ENCODE measurements around the gene SHOX.

SHOX gene

GRCh38 chrX:643241-643595 is 12.6 kb downstream of the SHOX start:
- no peaks in the 10 kb centered on the region for H3K9me3 ChIP-seq
- no peaks in the 10 kb centered on the region for H3K4me1 ChIP-seq (ENCODE audit: control insufficient read depth in 1 of 2, insufficient read depth in 1 of 2, low read depth in 1 of 2, low read length in 1 of 2)
- H3K27ac ChIP-seq: no peak overlapping the region
- H3K27me3 ChIP-seq: peaks cover 86% of the 10 kb centered on the region
- no peak for TF ChIP-seq CTCF (IDR thresholded peaks at IDR 0.05)
- no peaks in the 10 kb centered on the region for H3K36me3 ChIP-seq
- H3K4me3 ChIP-seq (ENCODE audit: low read depth in 1 of 2, low read length in 1 of 2): no peak overlapping the region

DNA sequence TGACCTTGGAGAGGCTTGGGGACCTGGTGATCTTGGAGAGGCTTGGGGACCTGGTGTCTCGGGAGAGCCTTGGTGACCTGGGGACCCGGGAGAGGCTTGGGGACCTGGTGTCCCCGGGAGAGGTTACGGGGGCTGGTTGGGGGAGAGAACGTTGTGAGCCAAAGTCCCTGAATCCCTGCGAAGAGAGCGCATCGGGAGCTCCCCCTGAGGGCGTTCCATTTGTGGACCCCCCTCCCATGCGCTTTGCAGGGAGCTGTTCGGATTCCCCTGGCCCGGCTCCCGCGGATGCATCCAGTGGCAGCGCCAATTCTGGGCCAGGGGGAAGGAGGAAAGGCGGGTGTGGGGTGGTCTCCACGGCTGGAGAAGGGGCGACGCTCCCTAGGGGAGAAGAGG is 13.3 kb downstream of the SHOX start:
- H3K36me3 ChIP-seq: no peaks in the 10 kb centered on the region
- no peak for TF ChIP-seq CTCF (IDR thresholded peaks at IDR 0.05)
- H3K9me3 ChIP-seq: no peaks in the 10 kb centered on the region
- H3K4me3 ChIP-seq (ENCODE audit: low read depth in 1 of 2, low read length in 1 of 2): no peak overlapping the region
- no peaks in the 10 kb centered on the region for H3K4me1 ChIP-seq (ENCODE audit: control insufficient read depth in 1 of 2, insufficient read depth in 1 of 2, low read depth in 1 of 2, low read length in 1 of 2)
- no peak overlapping the region for H3K27ac ChIP-seq
- peaks cover 79% of the 10 kb centered on the region for H3K27me3 ChIP-seq

GRCh38 chrX:644304-645281 is 14.0 kb downstream of the SHOX start:
- H3K27me3 ChIP-seq: peaks cover 72% of the 10 kb centered on the region
- H3K4me3 ChIP-seq (ENCODE audit: low read depth in 1 of 2, low read length in 1 of 2): no peak overlapping the region
- H3K36me3 ChIP-seq: no peaks in the 10 kb centered on the region
- TF ChIP-seq CTCF (IDR thresholded peaks at IDR 0.05): no peak
- no peaks in the 10 kb centered on the region for H3K4me1 ChIP-seq (ENCODE audit: control insufficient read depth in 1 of 2, insufficient read depth in 1 of 2, low read depth in 1 of 2, low read length in 1 of 2)
- no peak overlapping the region for H3K27ac ChIP-seq
- no peaks in the 10 kb centered on the region for H3K9me3 ChIP-seq

GRCh38 chrX:646228-646495 is 15.6 kb downstream of the SHOX start:
- H3K27me3 ChIP-seq: peaks cover 60% of the 10 kb centered on the region
- no peaks in the 10 kb centered on the region for H3K36me3 ChIP-seq
- no peaks in the 10 kb centered on the region for H3K9me3 ChIP-seq
- H3K4me1 ChIP-seq (ENCODE audit: control insufficient read depth in 1 of 2, insufficient read depth in 1 of 2, low read depth in 1 of 2, low read length in 1 of 2): no peaks in the 10 kb centered on the region
- H3K4me3 ChIP-seq (ENCODE audit: low read depth in 1 of 2, low read length in 1 of 2): no peak overlapping the region
- no peak overlapping the region for H3K27ac ChIP-seq
- TF ChIP-seq CTCF (IDR thresholded peaks at IDR 0.05): no peak

- Histone ChIP-seq H3K36me3 (no peaks in the 10 kb centered on the region), H3K9me3 (no peaks in the 10 kb centered on the region), H3K27me3 (peaks cover 54% of the 10 kb centered on the region), H3K4me1 (ENCODE audit: control insufficient read depth in 1 of 2, insufficient read depth in 1 of 2, low read depth in 1 of 2, low read length in 1 of 2) (no peaks in the 10 kb centered on the region), H3K4me3 (ENCODE audit: low read depth in 1 of 2, low read length in 1 of 2) (no peak overlapping the region), H3K27ac (no peak overlapping the region)
- no peak for TF ChIP-seq CTCF (IDR thresholded peaks at IDR 0.05)
Measured at GRCh38 chrX:646796-647195, 16.2 kb downstream of the SHOX start.

All from neutrophil (primary cell).